HepG2 (cell line): ENCODE results near the gene TBCCD1. TPM values are rescaled to one million over a fixed set of nuclear protein-coding genes. Genes with fewer than 3 reads are reported as not detected.

Source experiments
- AGO1 ChIP-seq: fragments of 200-400 bp; formaldehyde crosslinking; IDR thresholded peaks from 2 replicates; pipeline ENCODE4 v1.6.1; 2017; ENCODE audit warnings: mild to moderate bottlenecking, low read depth, low read length, moderate library complexity; ENCODE audit not compliant: poor library complexity, severe bottlenecking
- KLF12 ChIP-seq: sonication (generic); formaldehyde crosslinking; IDR thresholded peaks from 2 replicates; pipeline ENCODE4 v1.4.0; 2020; ENCODE audit warnings: missing genetic modification reagents, borderline replicate concordance
- NFE2L1 ChIP-seq: sonication (generic); formaldehyde crosslinking; IDR thresholded peaks from 2 replicates; pipeline ENCODE4 v1.4.0; 2020; ENCODE audit warnings: missing genetic modification reagents, mild to moderate bottlenecking, borderline replicate concordance
- PHF21A ChIP-seq: sonication (generic); formaldehyde crosslinking; IDR thresholded peaks from 2 replicates; pipeline ENCODE4 v1.5.0; 2020; ENCODE audit warnings: mild to moderate bottlenecking, missing genetic modification reagents
- STAT5B ChIP-seq: sonication (generic); formaldehyde crosslinking; IDR thresholded peaks from 2 replicates; pipeline ENCODE4 v1.4.0; 2020; ENCODE audit warnings: missing genetic modification reagents
- TEAD2 ChIP-seq: sonication (generic); formaldehyde crosslinking; IDR thresholded peaks from 2 replicates; pipeline ENCODE4 v1.9.0; 2021; ENCODE audit warnings: missing genetic modification reagents
- ZBTB3 ChIP-seq: sonication (generic); formaldehyde crosslinking; IDR thresholded peaks from 2 replicates; pipeline ENCODE4 v1.4.0; 2020; ENCODE audit warnings: low read depth, mild to moderate bottlenecking, moderate library complexity, missing genetic modification reagents, borderline replicate concordance
- ZBTB38 ChIP-seq: sonication (generic); formaldehyde crosslinking; IDR thresholded peaks from 2 replicates; pipeline ENCODE4 v1.5.1; 2020; ENCODE audit warnings: mild to moderate bottlenecking, missing genetic modification reagents
- ZNF367 ChIP-seq: sonication (generic); formaldehyde crosslinking; IDR thresholded peaks from 2 replicates; pipeline ENCODE4 v1.4.0; 2020; ENCODE audit warnings: missing genetic modification reagents, borderline replicate concordance
- ZNF557 ChIP-seq: sonication (generic); formaldehyde crosslinking; IDR thresholded peaks from 2 replicates; pipeline ENCODE4 v1.4.0; 2020; ENCODE audit warnings: missing genetic modification reagents
- polyA plus RNA-seq, 8 experiments: library from polyadenylated mRNA; depleted of rRNA in 3 of 8; stranded (reverse) in 7 of 8; unstranded in 1 of 8; fragments of >200 nt; fragmentation: Illumina TruSeq in 4 of 8; extraction: Trizol in 4 of 8; gene quantifications; 2 replicates each; pipeline versions ENCODE4 v1.2.1 to v1.2.3, GENCODE V29; 2011 to 2016; ENCODE audit warnings: low read depth in 4 of 8, missing spikeins in 1 of 8, mixed read lengths in 1 of 8; ENCODE audit not compliant: insufficient read depth in 1 of 8
- total RNA-seq, 5 experiments: library from RNA; depleted of rRNA; stranded (reverse); fragments of >200 nt; fragmentation: Illumina TruSeq; extraction: Trizol; gene quantifications; 2 replicates each; pipeline ENCODE4 v1.2.3, GENCODE V29; 2016; ENCODE audit warnings: low read depth in 1 of 5
- TF ChIP-seq, protein P1 (sequence below): sonication (generic); formaldehyde crosslinking; IDR thresholded peaks from 2 replicates; pipeline ENCODE4 v1.5.1; 2020; ENCODE audit warnings: mild to moderate bottlenecking, missing genetic modification reagents, borderline replicate concordance
- TF ChIP-seq, protein P2 (sequence below): sonication (generic); formaldehyde crosslinking; IDR thresholded peaks from 2 replicates; pipeline ENCODE4 v1.5.0; 2020; ENCODE audit warnings: mild to moderate bottlenecking, missing genetic modification reagents
- TF ChIP-seq, protein P3 (sequence below): sonication (generic); formaldehyde crosslinking; conservative IDR thresholded peaks from 2 replicates; pipeline ENCODE4 v1.4.0; 2020; ENCODE audit warnings: missing genetic modification reagents
- TF ChIP-seq, protein P4 (sequence below): sonication (generic); formaldehyde crosslinking; IDR thresholded peaks from 2 replicates; pipeline ENCODE4 v1.4.0; 2020; ENCODE audit warnings: missing genetic modification reagents, borderline replicate concordance

Gene TBCCD1
- total and polyA plus RNA-seq, 2 of the 13 experiments (the other 11 are each of a cell fraction or from before 2014, with no cell fraction given), result 13.6 to 16.2 TPM

DNA sequence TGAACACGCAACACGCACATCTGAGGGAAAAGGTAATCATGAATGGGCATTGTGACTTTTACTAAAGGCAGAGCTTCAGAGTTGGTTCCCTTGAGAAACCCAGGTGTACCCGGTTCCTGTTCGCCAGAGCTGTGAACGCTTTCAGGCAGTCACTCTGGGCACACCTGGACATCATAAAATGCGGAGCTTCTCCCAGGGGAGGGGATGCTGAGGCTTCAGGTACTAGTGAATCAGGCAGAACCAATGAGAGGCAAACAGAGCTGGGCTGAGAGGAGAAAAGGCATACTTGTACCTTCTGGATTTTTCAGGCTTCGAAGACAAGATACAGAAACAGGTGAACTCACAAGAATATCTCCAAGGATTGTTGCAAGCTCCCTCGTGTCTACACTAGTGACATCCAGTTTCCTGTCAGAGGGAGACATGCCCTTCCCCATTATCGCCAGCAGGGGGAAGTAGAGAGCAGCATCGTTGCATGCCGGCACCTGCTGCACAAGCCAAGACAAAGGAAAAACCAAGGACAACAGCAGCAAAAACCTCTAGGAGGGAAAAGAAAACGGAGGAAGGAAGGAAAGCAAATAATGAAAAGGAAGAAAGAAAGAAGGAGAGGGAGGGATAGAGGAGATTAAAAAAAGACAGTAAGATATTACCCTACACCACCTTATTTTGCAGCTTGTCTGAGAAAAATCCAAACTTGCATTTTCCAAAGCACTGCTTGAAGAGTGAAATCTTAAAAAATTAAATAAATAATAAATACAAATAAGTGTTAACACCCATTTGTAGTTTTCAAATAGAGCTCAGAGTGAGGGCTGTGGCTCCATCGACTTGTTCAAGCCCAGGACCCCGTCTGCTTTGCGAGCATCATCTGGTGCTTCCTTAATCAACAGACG, 47.7 kb upstream of the TBCCD1 start (continued):
- TF ChIP-seq, protein P1, sequence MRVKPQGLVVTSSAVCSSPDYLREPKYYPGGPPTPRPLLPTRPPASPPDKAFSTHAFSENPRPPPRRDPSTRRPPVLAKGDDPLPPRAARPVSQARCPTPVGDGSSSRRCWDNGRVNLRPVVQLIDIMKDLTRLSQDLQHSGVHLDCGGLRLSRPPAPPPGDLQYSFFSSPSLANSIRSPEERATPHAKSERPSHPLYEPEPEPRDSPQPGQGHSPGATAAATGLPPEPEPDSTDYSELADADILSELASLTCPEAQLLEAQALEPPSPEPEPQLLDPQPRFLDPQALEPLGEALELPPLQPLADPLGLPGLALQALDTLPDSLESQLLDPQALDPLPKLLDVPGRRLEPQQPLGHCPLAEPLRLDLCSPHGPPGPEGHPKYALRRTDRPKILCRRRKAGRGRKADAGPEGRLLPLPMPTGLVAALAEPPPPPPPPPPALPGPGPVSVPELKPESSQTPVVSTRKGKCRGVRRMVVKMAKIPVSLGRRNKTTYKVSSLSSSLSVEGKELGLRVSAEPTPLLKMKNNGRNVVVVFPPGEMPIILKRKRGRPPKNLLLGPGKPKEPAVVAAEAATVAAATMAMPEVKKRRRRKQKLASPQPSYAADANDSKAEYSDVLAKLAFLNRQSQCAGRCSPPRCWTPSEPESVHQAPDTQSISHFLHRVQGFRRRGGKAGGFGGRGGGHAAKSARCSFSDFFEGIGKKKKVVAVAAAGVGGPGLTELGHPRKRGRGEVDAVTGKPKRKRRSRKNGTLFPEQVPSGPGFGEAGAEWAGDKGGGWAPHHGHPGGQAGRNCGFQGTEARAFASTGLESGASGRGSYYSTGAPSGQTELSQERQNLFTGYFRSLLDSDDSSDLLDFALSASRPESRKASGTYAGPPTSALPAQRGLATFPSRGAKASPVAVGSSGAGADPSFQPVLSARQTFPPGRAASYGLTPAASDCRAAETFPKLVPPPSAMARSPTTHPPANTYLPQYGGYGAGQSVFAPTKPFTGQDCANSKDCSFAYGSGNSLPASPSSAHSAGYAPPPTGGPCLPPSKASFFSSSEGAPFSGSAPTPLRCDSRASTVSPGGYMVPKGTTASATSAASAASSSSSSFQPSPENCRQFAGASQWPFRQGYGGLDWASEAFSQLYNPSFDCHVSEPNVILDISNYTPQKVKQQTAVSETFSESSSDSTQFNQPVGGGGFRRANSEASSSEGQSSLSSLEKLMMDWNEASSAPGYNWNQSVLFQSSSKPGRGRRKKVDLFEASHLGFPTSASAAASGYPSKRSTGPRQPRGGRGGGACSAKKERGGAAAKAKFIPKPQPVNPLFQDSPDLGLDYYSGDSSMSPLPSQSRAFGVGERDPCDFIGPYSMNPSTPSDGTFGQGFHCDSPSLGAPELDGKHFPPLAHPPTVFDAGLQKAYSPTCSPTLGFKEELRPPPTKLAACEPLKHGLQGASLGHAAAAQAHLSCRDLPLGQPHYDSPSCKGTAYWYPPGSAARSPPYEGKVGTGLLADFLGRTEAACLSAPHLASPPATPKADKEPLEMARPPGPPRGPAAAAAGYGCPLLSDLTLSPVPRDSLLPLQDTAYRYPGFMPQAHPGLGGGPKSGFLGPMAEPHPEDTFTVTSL (CRISPR knock-in tag), result no peak
- TF ChIP-seq KLF12 (CRISPR knock-in tag) (no peak), ZBTB3 (CRISPR knock-in tag) (peak; percentile 65; the same call in 1 of the 2 replicates), PHF21A (no peak), AGO1 (no peak), TEAD2 (CRISPR knock-in tag) (no peak), NFE2L1 (CRISPR knock-in tag) (no peak), ZBTB38 (CRISPR knock-in tag) (no peak; the same call in 1 of the 2 replicates), STAT5B (CRISPR knock-in tag) (no peak; the same call in 1 of the 2 replicates), ZNF367 (no peak), ZNF557 (CRISPR knock-in tag) (no peak)
- TF ChIP-seq, protein P2, sequence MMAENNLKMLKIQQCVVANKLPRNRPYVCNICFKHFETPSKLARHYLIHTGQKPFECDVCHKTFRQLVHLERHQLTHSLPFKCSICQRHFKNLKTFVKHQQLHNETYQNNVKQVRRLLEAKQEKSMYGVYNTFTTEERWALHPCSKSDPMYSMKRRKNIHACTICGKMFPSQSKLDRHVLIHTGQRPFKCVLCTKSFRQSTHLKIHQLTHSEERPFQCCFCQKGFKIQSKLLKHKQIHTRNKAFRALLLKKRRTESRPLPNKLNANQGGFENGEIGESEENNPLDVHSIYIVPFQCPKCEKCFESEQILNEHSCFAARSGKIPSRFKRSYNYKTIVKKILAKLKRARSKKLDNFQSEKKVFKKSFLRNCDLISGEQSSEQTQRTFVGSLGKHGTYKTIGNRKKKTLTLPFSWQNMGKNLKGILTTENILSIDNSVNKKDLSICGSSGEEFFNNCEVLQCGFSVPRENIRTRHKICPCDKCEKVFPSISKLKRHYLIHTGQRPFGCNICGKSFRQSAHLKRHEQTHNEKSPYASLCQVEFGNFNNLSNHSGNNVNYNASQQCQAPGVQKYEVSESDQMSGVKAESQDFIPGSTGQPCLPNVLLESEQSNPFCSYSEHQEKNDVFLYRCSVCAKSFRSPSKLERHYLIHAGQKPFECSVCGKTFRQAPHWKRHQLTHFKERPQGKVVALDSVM (CRISPR knock-in tag), result no peak
- TF ChIP-seq, protein P3, sequence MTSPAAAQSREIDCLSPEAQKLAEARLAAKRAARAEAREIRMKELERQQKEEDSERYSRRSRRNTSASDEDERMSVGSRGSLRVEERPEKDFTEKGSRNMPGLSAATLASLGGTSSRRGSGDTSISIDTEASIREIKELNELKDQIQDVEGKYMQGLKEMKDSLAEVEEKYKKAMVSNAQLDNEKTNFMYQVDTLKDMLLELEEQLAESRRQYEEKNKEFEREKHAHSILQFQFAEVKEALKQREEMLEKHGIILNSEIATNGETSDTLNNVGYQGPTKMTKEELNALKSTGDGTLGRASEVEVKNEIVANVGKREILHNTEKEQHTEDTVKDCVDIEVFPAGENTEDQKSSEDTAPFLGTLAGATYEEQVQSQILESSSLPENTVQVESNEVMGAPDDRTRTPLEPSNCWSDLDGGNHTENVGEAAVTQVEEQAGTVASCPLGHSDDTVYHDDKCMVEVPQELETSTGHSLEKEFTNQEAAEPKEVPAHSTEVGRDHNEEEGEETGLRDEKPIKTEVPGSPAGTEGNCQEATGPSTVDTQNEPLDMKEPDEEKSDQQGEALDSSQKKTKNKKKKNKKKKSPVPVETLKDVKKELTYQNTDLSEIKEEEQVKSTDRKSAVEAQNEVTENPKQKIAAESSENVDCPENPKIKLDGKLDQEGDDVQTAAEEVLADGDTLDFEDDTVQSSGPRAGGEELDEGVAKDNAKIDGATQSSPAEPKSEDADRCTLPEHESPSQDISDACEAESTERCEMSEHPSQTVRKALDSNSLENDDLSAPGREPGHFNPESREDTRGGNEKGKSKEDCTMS (CRISPR knock-in tag), result no peak
- TF ChIP-seq, protein P4, sequence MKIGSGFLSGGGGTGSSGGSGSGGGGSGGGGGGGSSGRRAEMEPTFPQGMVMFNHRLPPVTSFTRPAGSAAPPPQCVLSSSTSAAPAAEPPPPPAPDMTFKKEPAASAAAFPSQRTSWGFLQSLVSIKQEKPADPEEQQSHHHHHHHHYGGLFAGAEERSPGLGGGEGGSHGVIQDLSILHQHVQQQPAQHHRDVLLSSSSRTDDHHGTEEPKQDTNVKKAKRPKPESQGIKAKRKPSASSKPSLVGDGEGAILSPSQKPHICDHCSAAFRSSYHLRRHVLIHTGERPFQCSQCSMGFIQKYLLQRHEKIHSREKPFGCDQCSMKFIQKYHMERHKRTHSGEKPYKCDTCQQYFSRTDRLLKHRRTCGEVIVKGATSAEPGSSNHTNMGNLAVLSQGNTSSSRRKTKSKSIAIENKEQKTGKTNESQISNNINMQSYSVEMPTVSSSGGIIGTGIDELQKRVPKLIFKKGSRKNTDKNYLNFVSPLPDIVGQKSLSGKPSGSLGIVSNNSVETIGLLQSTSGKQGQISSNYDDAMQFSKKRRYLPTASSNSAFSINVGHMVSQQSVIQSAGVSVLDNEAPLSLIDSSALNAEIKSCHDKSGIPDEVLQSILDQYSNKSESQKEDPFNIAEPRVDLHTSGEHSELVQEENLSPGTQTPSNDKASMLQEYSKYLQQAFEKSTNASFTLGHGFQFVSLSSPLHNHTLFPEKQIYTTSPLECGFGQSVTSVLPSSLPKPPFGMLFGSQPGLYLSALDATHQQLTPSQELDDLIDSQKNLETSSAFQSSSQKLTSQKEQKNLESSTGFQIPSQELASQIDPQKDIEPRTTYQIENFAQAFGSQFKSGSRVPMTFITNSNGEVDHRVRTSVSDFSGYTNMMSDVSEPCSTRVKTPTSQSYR, result no peak
